DND-41 (cell line): ENCODE results near the gene DIS3L2.

Experiments used
- ATAC-seq: fragments of 200-7000 bp; cut with Tn5 transposase; 3 replicates; pipeline ENCODE4 v1.9.1; 2021; ENCODE audit warnings: low read depth; ENCODE audit not compliant: insufficient read depth
- DNase-seq: peaks from one replicate; pipeline ENCODE4 v3.0.0-alpha.2; 2020
- H2AFZ ChIP-seq: 2 replicates; pipeline ENCODE4 v1.6.0; 2012; ENCODE audit warnings: low read depth, low read length
- H3K27ac ChIP-seq: 2 replicates; pipeline ENCODE4 v1.5.1; 2012; ENCODE audit warnings: low read length, inconsistent platforms
- H3K27me3 ChIP-seq: fragments of 200-600 bp; sonication (generic); 2 replicates; pipeline ENCODE4 v1.6.0; 2012; ENCODE audit warnings: low read length, mild to moderate bottlenecking, inconsistent platforms; ENCODE audit not compliant: insufficient read depth, poor library complexity
- H3K36me3 ChIP-seq: 2 replicates; pipeline ENCODE4 v1.5.1; 2012; ENCODE audit warnings: low read length, inconsistent platforms; ENCODE audit not compliant: insufficient read depth
- H3K4me1 ChIP-seq: 2 replicates; pipeline ENCODE4 v1.5.1; 2012; ENCODE audit warnings: mild to moderate bottlenecking, low read length; ENCODE audit not compliant: insufficient read depth
- H3K4me2 ChIP-seq: 2 replicates; pipeline ENCODE4 v1.6.0; 2012; ENCODE audit warnings: mild to moderate bottlenecking, moderate library complexity, low read length, inconsistent platforms; ENCODE audit not compliant: insufficient read depth
- H3K4me3 ChIP-seq, 2 experiments: fragments of 200-600 bp in 1 of 2; shearing (Covaris generic) in 1 of 2; 2 replicates each; pipeline ENCODE4 v1.5.1; 2012 to 2016; ENCODE audit warnings: inconsistent platforms in 2 of 2, low read length in 2 of 2, mild to moderate bottlenecking in 2 of 2, low read depth in 1 of 2, moderate library complexity in 1 of 2
- H3K79me2 ChIP-seq: 2 replicates; pipeline ENCODE4 v1.6.0; 2012; ENCODE audit warnings: low read length, inconsistent platforms; ENCODE audit not compliant: insufficient read depth
- H3K9ac ChIP-seq: 2 replicates; pipeline ENCODE4 v1.6.0; 2012; ENCODE audit warnings: low read depth, mild to moderate bottlenecking, inconsistent platforms, low read length, moderate library complexity
- H3K9me3 ChIP-seq: 2 replicates; pipeline ENCODE4 v1.5.1; 2012; ENCODE audit warnings: low read length, moderate library complexity, mild to moderate bottlenecking, inconsistent platforms; ENCODE audit not compliant: insufficient read depth, severe bottlenecking
- H4K20me1 ChIP-seq: 2 replicates; pipeline ENCODE4 v1.6.0; 2012; ENCODE audit warnings: low read length; ENCODE audit not compliant: insufficient read depth
- EZH2 ChIP-seq: IDR thresholded peaks from 3 replicates; pipeline ENCODE4 v1.6.1; 2012; ENCODE audit warnings: borderline replicate concordance, low read depth, mild to moderate bottlenecking, moderate library complexity, low read length, inconsistent platforms; ENCODE audit not compliant: severe bottlenecking
- TF ChIP-seq, protein P1 (sequence below): IDR thresholded peaks from 2 replicates; pipeline ENCODE4 v1.5.1; 2012; ENCODE audit warnings: borderline replicate concordance, low read length, moderate library complexity, mild to moderate bottlenecking; ENCODE audit not compliant: poor library complexity, severe bottlenecking; ENCODE audit errors: extremely low read depth

DIS3L2 gene

DNA sequence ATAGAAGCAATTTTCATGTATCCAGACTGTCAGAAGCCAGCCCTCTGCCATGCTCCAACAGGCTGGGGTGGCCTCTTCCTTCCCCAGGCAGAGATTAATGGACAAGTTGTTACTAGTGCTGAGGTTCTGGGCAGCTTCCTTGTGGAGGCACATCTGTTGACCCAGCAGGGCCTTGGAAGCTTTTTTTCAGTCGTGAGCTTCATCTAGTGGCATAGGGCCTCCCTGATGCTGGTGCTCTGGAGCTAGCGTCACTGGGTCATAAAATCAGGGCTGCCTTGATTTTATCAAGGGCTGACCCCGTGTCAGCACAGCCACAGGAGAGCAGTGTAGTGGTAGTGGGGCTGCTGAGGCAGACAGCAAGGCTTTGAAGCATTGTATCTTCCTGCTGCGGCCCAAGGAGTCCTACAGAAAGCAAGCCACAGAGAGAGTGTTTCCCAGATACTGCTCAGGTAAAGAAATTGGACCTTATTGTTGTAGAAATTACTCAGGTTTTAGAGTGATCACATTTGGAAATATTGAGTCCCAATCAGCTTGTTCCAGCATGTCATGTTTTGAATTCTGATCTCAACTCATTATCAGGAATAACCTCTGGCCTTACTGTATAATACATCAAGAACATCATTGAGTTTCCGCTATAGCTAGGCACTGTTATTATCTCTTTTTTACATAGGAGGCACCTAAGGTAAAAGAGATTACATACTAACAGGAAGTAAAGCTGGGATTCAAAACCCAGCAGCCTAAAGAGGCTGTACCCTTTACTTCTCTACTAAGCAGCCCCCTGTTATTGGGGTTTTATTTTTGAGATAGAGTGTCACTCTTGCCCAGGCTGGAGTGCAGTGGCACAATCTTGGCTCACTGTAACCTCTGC lies 324.7 kb downstream of the DIS3L2 start:
- TF ChIP-seq, protein P1, sequence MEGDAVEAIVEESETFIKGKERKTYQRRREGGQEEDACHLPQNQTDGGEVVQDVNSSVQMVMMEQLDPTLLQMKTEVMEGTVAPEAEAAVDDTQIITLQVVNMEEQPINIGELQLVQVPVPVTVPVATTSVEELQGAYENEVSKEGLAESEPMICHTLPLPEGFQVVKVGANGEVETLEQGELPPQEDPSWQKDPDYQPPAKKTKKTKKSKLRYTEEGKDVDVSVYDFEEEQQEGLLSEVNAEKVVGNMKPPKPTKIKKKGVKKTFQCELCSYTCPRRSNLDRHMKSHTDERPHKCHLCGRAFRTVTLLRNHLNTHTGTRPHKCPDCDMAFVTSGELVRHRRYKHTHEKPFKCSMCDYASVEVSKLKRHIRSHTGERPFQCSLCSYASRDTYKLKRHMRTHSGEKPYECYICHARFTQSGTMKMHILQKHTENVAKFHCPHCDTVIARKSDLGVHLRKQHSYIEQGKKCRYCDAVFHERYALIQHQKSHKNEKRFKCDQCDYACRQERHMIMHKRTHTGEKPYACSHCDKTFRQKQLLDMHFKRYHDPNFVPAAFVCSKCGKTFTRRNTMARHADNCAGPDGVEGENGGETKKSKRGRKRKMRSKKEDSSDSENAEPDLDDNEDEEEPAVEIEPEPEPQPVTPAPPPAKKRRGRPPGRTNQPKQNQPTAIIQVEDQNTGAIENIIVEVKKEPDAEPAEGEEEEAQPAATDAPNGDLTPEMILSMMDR, result no peak
- no peak for TF ChIP-seq EZH2
- Histone ChIP-seq H3K27me3 (no peaks in the 10 kb centered on the region), H3K36me3 (peaks cover 20% of the 10 kb centered on the region), H4K20me1 (no peaks in the 10 kb centered on the region), H2AFZ (no peak overlapping the region), H3K4me1 (no peaks in the 10 kb centered on the region; the same call in 1 of the 2 replicates), H3K9me3 (no peaks in the 10 kb centered on the region), H3K4me3 (no peak overlapping the region), H3K79me2 (no peaks in the 10 kb centered on the region), H3K4me2 (no peak overlapping the region), H3K27ac (no peak overlapping the region), H3K9ac (no peak overlapping the region)
- DNase-seq, result no peak
- no peak for ATAC-seq

DNA sequence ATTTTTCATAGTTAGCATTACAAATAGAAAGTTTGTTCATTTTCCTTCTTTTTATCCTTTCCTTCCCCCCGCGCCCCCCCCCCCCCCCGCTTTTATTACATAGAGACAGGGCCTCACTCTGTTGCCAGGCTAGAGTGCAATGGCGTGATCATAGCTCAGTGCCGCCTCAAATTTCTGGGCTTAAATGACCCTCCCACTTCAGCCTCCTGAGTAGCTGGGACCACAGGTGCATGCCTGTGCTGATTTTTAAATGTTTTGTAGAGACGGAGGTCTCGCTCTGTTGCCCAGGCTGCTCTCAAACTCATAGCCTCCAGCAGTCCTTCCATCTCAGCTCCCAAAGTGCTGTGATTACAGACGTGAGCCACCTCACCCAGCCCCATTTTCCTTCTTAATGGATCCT lies 325.8 kb downstream of the DIS3L2 start:
- ATAC-seq (no peak), DNase-seq (no peak)
- no peaks in the 10 kb centered on the region; the same call in 1 of the 2 replicates for H3K4me1 ChIP-seq
- no peaks in the 10 kb centered on the region for H3K27me3 ChIP-seq
- H3K9me3 ChIP-seq, result no peaks in the 10 kb centered on the region
- no peaks in the 10 kb centered on the region for H3K79me2 ChIP-seq
- H3K36me3 ChIP-seq, result peaks cover 26% of the 10 kb centered on the region
- no peak overlapping the region for H3K27ac ChIP-seq
- no peak overlapping the region for H3K4me3 ChIP-seq
- no peak overlapping the region for H2AFZ ChIP-seq
- H3K9ac ChIP-seq, result no peak overlapping the region
- no peak overlapping the region for H3K4me2 ChIP-seq
- TF ChIP-seq, protein P1, result no peak
- no peak for TF ChIP-seq EZH2
- H4K20me1 ChIP-seq, result no peaks in the 10 kb centered on the region; the same call in 1 of the 2 replicates

DNA sequence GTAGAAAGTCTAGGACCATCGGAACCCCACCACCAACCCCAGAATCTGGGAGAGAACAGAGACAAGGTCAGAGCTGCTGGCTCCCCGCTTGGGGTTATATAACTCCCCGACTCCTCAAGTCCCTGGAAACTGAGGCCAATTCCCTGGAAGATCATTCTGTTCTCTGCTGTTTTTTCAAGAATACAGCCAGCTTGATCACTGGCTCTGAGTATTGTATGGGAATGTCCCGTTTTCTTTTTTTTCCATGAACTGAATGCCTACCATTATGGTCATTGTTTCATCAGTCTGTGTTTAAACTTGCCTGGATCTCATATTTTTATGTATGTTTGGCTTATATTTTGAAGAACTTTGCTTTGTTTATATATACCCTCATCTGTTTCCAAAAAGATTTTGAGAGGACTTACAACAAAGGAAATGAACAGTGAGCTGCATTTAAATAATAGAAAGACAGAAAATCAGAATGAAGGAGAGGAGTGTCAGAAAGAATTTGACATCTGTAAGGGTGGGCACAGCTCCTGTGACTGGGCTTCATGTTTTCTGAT lies 327.0 kb downstream of the DIS3L2 start:
- DNase-seq (no peak), ATAC-seq (no peak)
- H3K79me2 ChIP-seq, result no peaks in the 10 kb centered on the region
- no peaks in the 10 kb centered on the region; the same call in 1 of the 2 replicates for H4K20me1 ChIP-seq
- H2AFZ ChIP-seq, result no peak overlapping the region
- no peaks in the 10 kb centered on the region for H3K9me3 ChIP-seq
- H3K4me2 ChIP-seq, result no peak overlapping the region
- peaks cover 26% of the 10 kb centered on the region for H3K36me3 ChIP-seq
- no peak overlapping the region for H3K4me3 ChIP-seq
- H3K27ac ChIP-seq, result no peak overlapping the region
- no peaks in the 10 kb centered on the region for H3K27me3 ChIP-seq
- H3K9ac ChIP-seq, result no peak overlapping the region
- TF ChIP-seq, protein P1, result no peak
- no peak for TF ChIP-seq EZH2
- H3K4me1 ChIP-seq, result no peaks in the 10 kb centered on the region; the same call in 1 of the 2 replicates
